MM.1S (cell line): ENCODE results near the gene EHMT2.
"Not testable (repeated sequence)": the region's sequence is repeated elsewhere in the genome, so short reads cannot be mapped to it uniquely, and the experiment has no call there.

ENCODE experiments used
- DNase-seq: peaks from one replicate; pipeline ENCODE4 v3.0.0-alpha.2; 2015
- H2AFZ ChIP-seq: fragments of 300-600 bp; sonication (generic); 2 replicates; pipeline ENCODE4 v1.6.0; 2016; ENCODE audit warnings: antibody characterized with exemption, low read length
- H3F3A ChIP-seq: fragments of 300-600 bp; sonication (generic); 2 replicates; pipeline ENCODE4 v1.6.1; 2016; ENCODE audit warnings: mild to moderate bottlenecking, antibody characterized with exemption, low read length, moderate library complexity, mixed read lengths; ENCODE audit not compliant: insufficient read depth
- H3K27ac ChIP-seq: fragments of 300-600 bp; sonication (generic); 2 replicates; pipeline ENCODE4 v1.5.1; 2016; ENCODE audit warnings: mild to moderate bottlenecking, low read length
- H3K27me3 ChIP-seq: fragments of 300-600 bp; sonication (generic); replicated peaks from 2 replicates; pipeline ENCODE4 v1.6.0; 2016; ENCODE audit warnings: low read length; ENCODE audit not compliant: insufficient read depth
- H3K36me3 ChIP-seq: fragments of 300-600 bp; sonication (generic); replicated peaks from 2 replicates; pipeline ENCODE4 v1.6.1; 2016; ENCODE audit warnings: mild to moderate bottlenecking, low read length, mixed read lengths; ENCODE audit not compliant: insufficient read depth
- H3K4me1 ChIP-seq: fragments of 300-600 bp; sonication (generic); 2 replicates; pipeline ENCODE4 v1.6.1; 2016; ENCODE audit warnings: low read length, mixed read lengths
- H3K4me2 ChIP-seq: fragments of 300-600 bp; sonication (generic); 2 replicates; pipeline ENCODE4 v1.6.0; 2016; ENCODE audit warnings: low read depth, low read length
- H3K4me3 ChIP-seq: fragments of 300-600 bp; sonication (generic); 2 replicates; pipeline ENCODE4 v1.5.1; 2016; ENCODE audit warnings: low read length, mixed read lengths
- H3K79me2 ChIP-seq: fragments of 300-600 bp; sonication (generic); 2 replicates; pipeline ENCODE4 v1.6.1; 2016; ENCODE audit warnings: mixed run types, low read length, mixed read lengths
- H3K9ac ChIP-seq: fragments of 300-600 bp; sonication (generic); 2 replicates; pipeline ENCODE4 v1.6.1; 2016; ENCODE audit warnings: low read length, mixed read lengths
- H3K9me2 ChIP-seq: fragments of 300-600 bp; sonication (generic); replicated peaks from 2 replicates; pipeline ENCODE4 v1.6.1; 2016; ENCODE audit warnings: mild to moderate bottlenecking, low read length, mixed read lengths; ENCODE audit not compliant: insufficient read depth
- H3K9me3 ChIP-seq: fragments of 300-600 bp; sonication (generic); replicated peaks from 2 replicates; pipeline ENCODE4 v1.6.1; 2016; ENCODE audit warnings: mild to moderate bottlenecking, low read length, mixed read lengths; ENCODE audit not compliant: insufficient read depth
- H4K20me1 ChIP-seq: fragments of 300-600 bp; sonication (generic); 2 replicates; pipeline ENCODE4 v1.6.1; 2016; ENCODE audit warnings: mild to moderate bottlenecking, low read length, moderate library complexity, mixed read lengths; ENCODE audit not compliant: insufficient read depth
- CTCF ChIP-seq: fragments of 300-600 bp; sonication (generic); IDR thresholded peaks from 2 replicates; pipeline ENCODE4 v1.5.1; 2016; ENCODE audit warnings: antibody characterized with exemption, low read length, mixed read lengths
- EZH2 ChIP-seq: fragments of 300-600 bp; sonication (generic); optimal IDR thresholded peaks from 2 replicates; pipeline ENCODE3; 2017; ENCODE audit warnings: low read depth, mild to moderate bottlenecking, antibody characterized with exemption, low read length, mixed read lengths
- EZH2phosphoT487 ChIP-seq: fragments of 300-600 bp; sonication (generic); IDR thresholded peaks from 2 replicates; pipeline ENCODE4 v1.6.1; 2018; ENCODE audit warnings: antibody characterized with exemption, low read length

The EHMT2 gene

GRCh38 chr6:31847276-31847978 is 50.1 kb downstream of the EHMT2 start:
- Histone ChIP-seq H3K9ac (no peak overlapping the region), H3K27me3 (no peaks in the 10 kb centered on the region), H3K36me3 (no peaks in the 10 kb centered on the region), H3K4me1 (no peaks in the 10 kb centered on the region), H3K4me3 (no peak overlapping the region), H3K4me2 (no peak overlapping the region), H4K20me1 (no peaks in the 10 kb centered on the region), H3K9me2 (no peaks in the 10 kb centered on the region), H2AFZ (no peak overlapping the region), H3K79me2 (no peaks in the 10 kb centered on the region), H3K9me3 (no peaks in the 10 kb centered on the region), H3K27ac (no peak overlapping the region), H3F3A (no peaks in the 10 kb centered on the region)
- no peak for DNase-seq
- TF ChIP-seq EZH2 (no peak), CTCF (no peak), EZH2phosphoT487 (no peak)

GRCh38 chr6:31844507-31844906 is 53.0 kb downstream of the EHMT2 start:
- Histone ChIP-seq H3K27me3 (no peaks in the 10 kb centered on the region), H3K27ac (no peak overlapping the region), H3K79me2 (no peaks in the 10 kb centered on the region), H3K36me3 (peaks cover 2% of the 10 kb centered on the region; the same call in 1 of the 2 replicates), H3K4me1 (no peaks in the 10 kb centered on the region), H3K4me2 (no peak overlapping the region), H3K4me3 (no peak overlapping the region), H3K9me2 (no peaks in the 10 kb centered on the region), H3K9ac (no peak overlapping the region), H2AFZ (no peak overlapping the region), H3K9me3 (no peaks in the 10 kb centered on the region), H4K20me1 (no peaks in the 10 kb centered on the region), H3F3A (peaks cover 26% of the 10 kb centered on the region)
- no peak for TF ChIP-seq EZH2
- no peak for TF ChIP-seq CTCF
- no peak for TF ChIP-seq EZH2phosphoT487
- DNase-seq, result no peak

GRCh38 chr6:31842053-31842452 is 55.4 kb downstream of the EHMT2 start:
- peaks cover 24% of the 10 kb centered on the region for H4K20me1 ChIP-seq
- peak; percentile 62 for DNase-seq

GRCh38 chr6:31839779-31840126 is 57.7 kb downstream of the EHMT2 start:
- not testable (repeated sequence) for H3K9me2 ChIP-seq, H2AFZ ChIP-seq, H3K9me3 ChIP-seq, H3K27ac ChIP-seq, DNase-seq, H3K4me3 ChIP-seq, H3K9ac ChIP-seq, H3K27me3 ChIP-seq, H3K4me2 ChIP-seq
- peaks cover 72% of the 10 kb centered on the region for H3F3A ChIP-seq
- H3K4me1 ChIP-seq, result peaks cover 17% of the 10 kb centered on the region
- H3K36me3 ChIP-seq, result peaks cover 27% of the 10 kb centered on the region; the same call in 1 of the 2 replicates
- H4K20me1 ChIP-seq, result peaks cover 27% of the 10 kb centered on the region
- H3K79me2 ChIP-seq, result peaks cover 42% of the 10 kb centered on the region

More at GRCh38 chr6:31842053-31842452, 55.4 kb downstream of the EHMT2 start:
- no peak overlapping the region for H3K4me3 ChIP-seq
- H2AFZ ChIP-seq, result no peak overlapping the region
- H3F3A ChIP-seq, result peaks cover 51% of the 10 kb centered on the region
- no peak overlapping the region for H3K9ac ChIP-seq
- H3K4me2 ChIP-seq, result no peak overlapping the region
- H3K79me2 ChIP-seq, result peaks cover 19% of the 10 kb centered on the region
- no peaks in the 10 kb centered on the region for H3K9me3 ChIP-seq
- peaks cover 15% of the 10 kb centered on the region; the same call in 1 of the 2 replicates for H3K36me3 ChIP-seq
- H3K27ac ChIP-seq, result no peak overlapping the region
- no peaks in the 10 kb centered on the region for H3K27me3 ChIP-seq
- no peaks in the 10 kb centered on the region for H3K9me2 ChIP-seq
- TF ChIP-seq EZH2phosphoT487, result no peak
- TF ChIP-seq CTCF, result no peak
- TF ChIP-seq EZH2, result no peak
- peaks cover 14% of the 10 kb centered on the region for H3K4me1 ChIP-seq
